B cell (primary cell): ENCODE data around the gene BIRC5.

Source experiments
- EZH2 ChIP-seq: IDR thresholded peaks from 2 replicates; pipeline ENCODE4 v1.6.1; 2012; ENCODE audit warnings: borderline replicate concordance, low read depth, mild to moderate bottlenecking, moderate library complexity, low read length; ENCODE audit not compliant: insufficient read depth, poor library complexity, severe bottlenecking
- TF ChIP-seq, protein P1 (sequence below): fragments of 200-600 bp; IDR thresholded peaks from one replicate; pipeline ENCODE4 v1.8.0; 2022; ENCODE audit warnings: antibody characterized with exemption, mild to moderate bottlenecking

DNA sequence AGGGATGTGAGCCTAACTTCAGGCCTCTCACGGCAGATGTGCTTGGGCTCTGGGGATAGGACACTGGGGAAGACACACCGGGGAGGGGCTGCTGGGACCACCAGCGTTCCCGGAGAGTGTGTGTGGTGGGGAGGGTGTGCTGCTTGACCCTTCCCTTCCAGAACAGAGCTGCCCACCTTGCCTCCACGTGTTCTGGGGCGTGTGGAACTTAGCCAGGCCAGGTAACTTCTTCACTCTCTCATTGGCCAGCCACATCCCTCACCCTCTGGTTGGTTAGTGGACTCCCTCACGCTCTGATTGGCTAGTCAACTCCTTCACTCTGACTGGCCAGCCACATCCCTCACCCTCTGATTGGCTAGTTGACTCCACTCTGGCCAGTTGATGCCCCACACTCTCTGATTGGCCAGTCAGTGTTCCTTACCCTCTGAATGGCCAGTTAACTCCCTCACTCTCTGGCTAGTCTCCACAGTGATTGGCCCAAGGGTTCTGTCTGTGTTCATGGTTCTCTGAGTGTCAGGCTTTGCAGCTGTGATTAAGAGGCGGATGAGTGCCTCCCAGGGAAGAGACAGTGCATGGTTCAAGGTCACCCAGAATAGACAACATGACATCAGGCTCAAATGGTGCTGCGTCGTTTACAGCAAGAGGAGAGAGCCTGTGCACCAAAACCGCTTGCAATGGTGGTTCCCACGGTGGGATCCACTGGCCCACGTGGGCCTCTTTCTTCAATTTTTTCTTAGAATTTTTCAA lies 27.4 kb downstream of the BIRC5 start:
- TF ChIP-seq, protein P1, sequence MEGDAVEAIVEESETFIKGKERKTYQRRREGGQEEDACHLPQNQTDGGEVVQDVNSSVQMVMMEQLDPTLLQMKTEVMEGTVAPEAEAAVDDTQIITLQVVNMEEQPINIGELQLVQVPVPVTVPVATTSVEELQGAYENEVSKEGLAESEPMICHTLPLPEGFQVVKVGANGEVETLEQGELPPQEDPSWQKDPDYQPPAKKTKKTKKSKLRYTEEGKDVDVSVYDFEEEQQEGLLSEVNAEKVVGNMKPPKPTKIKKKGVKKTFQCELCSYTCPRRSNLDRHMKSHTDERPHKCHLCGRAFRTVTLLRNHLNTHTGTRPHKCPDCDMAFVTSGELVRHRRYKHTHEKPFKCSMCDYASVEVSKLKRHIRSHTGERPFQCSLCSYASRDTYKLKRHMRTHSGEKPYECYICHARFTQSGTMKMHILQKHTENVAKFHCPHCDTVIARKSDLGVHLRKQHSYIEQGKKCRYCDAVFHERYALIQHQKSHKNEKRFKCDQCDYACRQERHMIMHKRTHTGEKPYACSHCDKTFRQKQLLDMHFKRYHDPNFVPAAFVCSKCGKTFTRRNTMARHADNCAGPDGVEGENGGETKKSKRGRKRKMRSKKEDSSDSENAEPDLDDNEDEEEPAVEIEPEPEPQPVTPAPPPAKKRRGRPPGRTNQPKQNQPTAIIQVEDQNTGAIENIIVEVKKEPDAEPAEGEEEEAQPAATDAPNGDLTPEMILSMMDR, result no peak
- no peak for TF ChIP-seq EZH2
